GM18508 (cell line): Measurements from ENCODE around the gene ETHE1.
A peak's percentile ranks its signal among the peaks of the same experiment; 100 is the strongest.

Source experiments
- ATAC-seq: cut with Tn5 transposase; IDR thresholded peaks from one replicate; pipeline ENCODE4 v1.9.1; 2021; ENCODE audit warnings: moderate number of reproducible peaks; ENCODE audit not compliant: insufficient read depth, unreplicated experiment

Gene ETHE1

GRCh38 chr19:43469160-43469480 lies 57.9 kb downstream of the ETHE1 start:
- ATAC-seq: no peak

- ATAC-seq: no peak
Observed at GRCh38 chr19:43468354-43469159, 58.4 kb downstream of the ETHE1 start.

- no peak for ATAC-seq
Observed at GRCh38 chr19:43467730-43468129, 59.3 kb downstream of the ETHE1 start.

GRCh38 chr19:43467276-43467675 lies 59.7 kb downstream of the ETHE1 start:
- ATAC-seq: no peak

DNA sequence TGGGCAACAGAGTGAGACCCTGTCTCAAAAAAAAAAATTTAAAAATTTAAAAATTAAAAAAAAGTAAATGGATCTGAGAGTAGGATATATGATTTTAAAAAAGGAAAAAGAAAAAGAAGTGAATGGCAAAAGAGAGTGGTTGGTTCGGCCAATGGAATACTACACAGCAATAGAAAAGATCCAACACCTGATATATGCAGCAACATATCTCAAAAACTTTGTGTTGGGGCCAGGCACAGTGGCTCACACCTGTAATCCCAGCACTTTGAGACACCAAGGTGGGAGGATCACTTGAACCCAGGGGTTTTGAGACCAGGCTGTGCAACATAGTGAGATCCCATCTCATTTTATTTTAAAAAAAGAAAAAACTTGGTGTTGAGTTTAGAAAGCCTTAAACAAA lies 60.2 kb downstream of the ETHE1 start:
- ATAC-seq: no peak

- ATAC-seq: no peak
Observed at GRCh38 chr19:43465468-43466120, 61.4 kb downstream of the ETHE1 start, which contains the start of gene LYPD3. TSS of gene LYPD3 (minus strand) at chr19:43465608. CDS start at chr19:43465571, 37 bp downstream.

- peak; percentile 31 for ATAC-seq
Observed at GRCh38 chr19:43464134-43464775, 62.7 kb downstream of the ETHE1 start.

- peak; percentile 55 for ATAC-seq
Observed at GRCh38 chr19:43463381-43464133, 63.4 kb downstream of the ETHE1 start.

DNA sequence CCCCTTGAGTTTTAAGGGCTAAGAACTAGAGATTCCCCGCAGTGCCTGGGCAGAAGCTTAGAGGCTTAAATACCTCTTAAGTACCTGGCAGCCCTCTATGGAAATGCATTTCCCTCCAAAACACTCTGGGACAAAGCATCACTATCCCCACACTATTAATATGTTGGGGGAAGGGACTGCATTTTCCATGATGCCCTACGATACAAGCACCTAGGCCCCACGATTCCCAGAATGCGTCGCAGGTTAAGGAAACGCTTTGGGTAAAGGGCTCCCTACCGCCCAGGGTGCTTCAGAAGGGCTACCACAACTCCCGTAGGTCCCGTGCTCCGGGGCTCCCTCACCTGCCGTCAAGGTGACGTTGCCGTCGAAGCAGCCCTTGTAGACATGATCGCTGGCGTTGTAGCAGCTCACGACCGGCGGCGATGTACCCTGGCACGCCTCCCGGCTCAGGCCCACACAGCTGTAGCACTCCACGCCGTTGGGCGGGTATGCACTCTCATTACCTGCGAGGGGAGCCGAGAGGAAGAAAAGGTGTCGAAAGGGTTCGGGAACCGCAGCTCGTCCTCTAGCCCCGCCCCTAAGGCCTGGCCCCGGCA lies 64.1 kb downstream of the ETHE1 start:
- no peak for ATAC-seq

GRCh38 chr19:43462383-43462782 lies 64.6 kb downstream of the ETHE1 start:
- ATAC-seq: no peak

DNA sequence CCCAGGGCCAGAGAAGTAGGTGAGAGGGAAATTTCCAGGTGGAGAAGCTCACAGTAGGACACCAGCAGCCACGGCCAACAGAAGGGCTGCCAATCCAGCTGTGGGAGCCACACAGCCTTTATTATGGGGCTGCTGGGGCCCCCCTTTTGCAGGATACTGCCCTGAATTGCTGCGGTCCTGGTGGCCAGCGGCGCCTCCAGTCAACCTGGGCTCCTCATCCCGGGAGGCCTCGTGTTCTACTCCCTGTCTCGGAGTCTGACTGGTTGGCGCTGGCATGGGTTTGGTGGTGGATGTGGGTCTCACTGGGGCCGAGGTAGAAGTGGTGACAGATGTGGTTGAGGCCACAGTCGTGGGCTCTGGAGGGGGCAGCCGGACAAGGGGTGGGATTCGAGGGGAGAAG lies 65.7 kb downstream of the ETHE1 start:
- ATAC-seq: no peak

DNA sequence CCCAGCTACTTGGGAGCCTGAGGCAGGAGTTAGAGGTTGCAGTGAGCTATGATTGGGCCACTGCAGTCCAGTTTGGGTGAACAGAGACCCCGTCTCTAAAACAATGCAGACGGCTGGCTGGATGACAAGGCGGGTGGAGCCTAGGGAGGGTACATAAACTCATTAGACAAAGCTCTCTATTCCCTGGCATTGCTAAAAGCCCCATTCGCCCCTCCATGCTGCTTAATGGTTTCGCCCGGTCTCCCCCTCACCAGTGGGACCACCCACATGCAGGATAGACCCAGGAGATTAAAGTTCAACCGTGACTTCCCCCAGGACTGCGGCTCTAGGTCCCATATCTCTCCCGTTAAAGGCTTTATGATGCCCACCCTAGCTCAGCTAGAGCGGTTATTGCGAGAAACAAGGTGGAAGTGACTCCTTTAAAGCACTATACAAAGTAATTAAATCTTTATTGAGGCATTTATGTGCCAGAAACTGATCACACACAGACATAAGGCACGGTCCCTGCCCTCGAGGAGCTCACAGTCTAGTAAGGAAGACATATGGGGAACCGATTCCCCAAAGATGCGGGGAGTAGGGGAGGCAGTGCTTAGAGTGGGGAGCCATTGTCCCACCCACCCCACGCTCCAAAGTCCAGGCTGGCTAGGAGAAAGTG lies 66.5 kb downstream of the ETHE1 start:
- ATAC-seq: no peak

- ATAC-seq: no peak
Observed at GRCh38 chr19:43457809-43458208, 69.2 kb downstream of the ETHE1 start.
